A549 (cell line): ENCODE data around the gene DNAJC22.

ENCODE experiments used
- CEBPB ChIP-seq, 2 experiments: fragments of >200 bp in 1 of 2; sonication (Bioruptor Twin) in 1 of 2; formaldehyde crosslinking in 1 of 2; IDR thresholded peaks; 2 replicates each; pipeline ENCODE4 v1.6.1; 2012 to 2016
- JUN ChIP-seq, 2 experiments: fragments of >200 bp; sonication (Bioruptor Twin); formaldehyde crosslinking; IDR thresholded peaks; 2 replicates in 1 of 2; 3 replicates in 1 of 2; pipeline ENCODE4 v1.6.1; 2016 to 2017
- KDM1A ChIP-seq: fragments of 200-600 bp; sonication (generic); IDR thresholded peaks from 2 replicates; pipeline ENCODE4 v1.6.1; 2016; ENCODE audit warnings: low read depth, mild to moderate bottlenecking
- POLR2A ChIP-seq: IDR thresholded peaks from 2 replicates; pipeline ENCODE4 v1.6.1; 2012; ENCODE audit warnings: mild to moderate bottlenecking, low read length
- RAD21 ChIP-seq, 2 experiments: fragments of >200 bp in 1 of 2; sonication (Bioruptor Twin) in 1 of 2; formaldehyde crosslinking in 1 of 2; IDR thresholded peaks in 1 of 2; conservative IDR thresholded peaks in 1 of 2; 2 replicates in 1 of 2; 3 replicates in 1 of 2; pipeline ENCODE4 v1.6.1; 2012 to 2018; ENCODE audit warnings: inconsistent platforms in 1 of 2
- ZFP36 ChIP-seq: fragments of 450-650 bp; IDR thresholded peaks from 2 replicates; pipeline ENCODE4 v1.6.1; 2014; ENCODE audit warnings: borderline replicate concordance; ENCODE audit not compliant: partially characterized antibody
- TF ChIP-seq, protein P1 (sequence below): IDR thresholded peaks from 2 replicates; pipeline ENCODE4 v1.6.1; 2012
- TF ChIP-seq, protein P2 (sequence below): fragments of >200 bp; sonication (Bioruptor Twin); formaldehyde crosslinking; IDR thresholded peaks from 3 replicates; pipeline ENCODE4 v1.5.1; 2016
- TF ChIP-seq, protein P3 (sequence below): fragments of 150-350 bp; IDR thresholded peaks from 2 replicates; pipeline ENCODE4 v1.6.1; 2014; ENCODE audit warnings: low read depth, mild to moderate bottlenecking, low read length

DNA sequence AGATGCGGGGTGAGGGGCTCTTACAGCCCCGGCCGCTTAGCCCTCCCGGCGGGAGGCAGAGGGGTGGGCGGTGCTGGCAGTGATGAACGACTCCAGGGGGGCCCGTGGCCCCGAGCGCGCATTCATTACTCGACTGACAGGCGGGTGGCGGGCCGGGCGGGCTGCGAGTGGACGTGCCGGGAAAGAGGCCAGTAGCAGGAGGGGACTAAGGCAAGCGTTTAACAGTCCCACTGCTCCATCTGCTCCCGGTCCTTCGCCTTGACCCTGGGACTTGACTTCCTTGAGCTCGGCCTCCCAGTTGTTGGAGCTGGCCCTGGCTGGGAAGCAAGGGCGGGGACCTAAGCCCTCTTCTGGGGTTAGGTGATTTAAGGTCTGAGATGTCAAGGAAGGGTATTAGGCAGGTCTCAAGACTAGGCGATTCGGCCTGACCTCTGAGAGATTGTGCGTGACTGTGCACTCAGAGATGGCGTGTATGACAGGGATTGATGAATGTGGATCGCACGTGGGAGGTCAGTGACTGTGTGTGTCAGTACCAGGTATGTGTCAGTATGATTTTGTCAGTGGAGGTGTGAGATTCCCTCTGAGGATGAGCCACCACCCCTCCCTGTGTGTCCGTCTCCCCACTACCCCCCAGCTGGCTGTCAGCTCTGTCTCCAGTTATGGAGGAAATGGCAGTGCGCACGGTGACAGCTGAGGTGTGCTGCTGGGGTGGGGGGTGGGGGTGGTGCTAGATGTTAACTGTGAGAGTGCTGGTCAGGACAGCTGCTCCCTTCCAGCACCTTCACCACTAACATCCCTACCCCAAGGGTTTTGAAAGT, 3.6 kb upstream of the DNAJC22 start:
- TF ChIP-seq JUN (IDR thresholded peaks at IDR 0.05) (no peak), ZFP36 (no peak), RAD21 (conservative IDR thresholded peaks at IDR 0.05 in 1 of 2, IDR thresholded peaks at IDR 0.05 in 1 of 2) (no peak), CEBPB (IDR thresholded peaks at IDR 0.05) (no peak), POLR2A (no peak), KDM1A (no peak)
- TF ChIP-seq, protein P1, sequence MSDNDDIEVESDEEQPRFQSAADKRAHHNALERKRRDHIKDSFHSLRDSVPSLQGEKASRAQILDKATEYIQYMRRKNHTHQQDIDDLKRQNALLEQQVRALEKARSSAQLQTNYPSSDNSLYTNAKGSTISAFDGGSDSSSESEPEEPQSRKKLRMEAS, result no peak
- TF ChIP-seq, protein P2, sequence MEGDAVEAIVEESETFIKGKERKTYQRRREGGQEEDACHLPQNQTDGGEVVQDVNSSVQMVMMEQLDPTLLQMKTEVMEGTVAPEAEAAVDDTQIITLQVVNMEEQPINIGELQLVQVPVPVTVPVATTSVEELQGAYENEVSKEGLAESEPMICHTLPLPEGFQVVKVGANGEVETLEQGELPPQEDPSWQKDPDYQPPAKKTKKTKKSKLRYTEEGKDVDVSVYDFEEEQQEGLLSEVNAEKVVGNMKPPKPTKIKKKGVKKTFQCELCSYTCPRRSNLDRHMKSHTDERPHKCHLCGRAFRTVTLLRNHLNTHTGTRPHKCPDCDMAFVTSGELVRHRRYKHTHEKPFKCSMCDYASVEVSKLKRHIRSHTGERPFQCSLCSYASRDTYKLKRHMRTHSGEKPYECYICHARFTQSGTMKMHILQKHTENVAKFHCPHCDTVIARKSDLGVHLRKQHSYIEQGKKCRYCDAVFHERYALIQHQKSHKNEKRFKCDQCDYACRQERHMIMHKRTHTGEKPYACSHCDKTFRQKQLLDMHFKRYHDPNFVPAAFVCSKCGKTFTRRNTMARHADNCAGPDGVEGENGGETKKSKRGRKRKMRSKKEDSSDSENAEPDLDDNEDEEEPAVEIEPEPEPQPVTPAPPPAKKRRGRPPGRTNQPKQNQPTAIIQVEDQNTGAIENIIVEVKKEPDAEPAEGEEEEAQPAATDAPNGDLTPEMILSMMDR, result no peak
- TF ChIP-seq, protein P3, sequence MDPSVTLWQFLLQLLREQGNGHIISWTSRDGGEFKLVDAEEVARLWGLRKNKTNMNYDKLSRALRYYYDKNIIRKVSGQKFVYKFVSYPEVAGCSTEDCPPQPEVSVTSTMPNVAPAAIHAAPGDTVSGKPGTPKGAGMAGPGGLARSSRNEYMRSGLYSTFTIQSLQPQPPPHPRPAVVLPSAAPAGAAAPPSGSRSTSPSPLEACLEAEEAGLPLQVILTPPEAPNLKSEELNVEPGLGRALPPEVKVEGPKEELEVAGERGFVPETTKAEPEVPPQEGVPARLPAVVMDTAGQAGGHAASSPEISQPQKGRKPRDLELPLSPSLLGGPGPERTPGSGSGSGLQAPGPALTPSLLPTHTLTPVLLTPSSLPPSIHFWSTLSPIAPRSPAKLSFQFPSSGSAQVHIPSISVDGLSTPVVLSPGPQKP, result no peak
